Measurements from ENCODE around the gene POU2F3.
"Not testable (repeated sequence)": the region's sequence is repeated elsewhere in the genome, so short reads cannot be mapped to it uniquely, and the experiment has no call there.

POU2F3 gene

DNA sequence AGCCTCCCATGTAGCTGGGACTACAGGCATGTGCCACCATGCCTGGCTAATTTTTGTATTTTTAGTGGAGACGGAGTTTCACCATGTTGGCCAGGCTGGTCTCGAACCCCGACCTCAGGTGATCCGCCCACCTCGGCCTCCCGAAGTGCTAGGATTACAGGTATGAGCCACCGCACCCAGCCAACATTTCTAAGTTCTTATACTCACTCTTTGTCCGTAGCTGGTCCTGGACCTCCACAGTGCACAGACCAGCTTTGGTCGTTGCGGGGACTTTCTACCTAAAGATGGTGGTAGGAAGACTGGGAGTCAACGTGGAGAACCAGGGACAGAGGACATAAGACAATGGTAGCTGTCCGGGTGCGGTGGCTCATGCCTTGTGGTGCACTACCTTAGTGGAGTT lies 13.4 kb downstream of the POU2F3 start:
- not testable (repeated sequence) for DNase-seq

DNA sequence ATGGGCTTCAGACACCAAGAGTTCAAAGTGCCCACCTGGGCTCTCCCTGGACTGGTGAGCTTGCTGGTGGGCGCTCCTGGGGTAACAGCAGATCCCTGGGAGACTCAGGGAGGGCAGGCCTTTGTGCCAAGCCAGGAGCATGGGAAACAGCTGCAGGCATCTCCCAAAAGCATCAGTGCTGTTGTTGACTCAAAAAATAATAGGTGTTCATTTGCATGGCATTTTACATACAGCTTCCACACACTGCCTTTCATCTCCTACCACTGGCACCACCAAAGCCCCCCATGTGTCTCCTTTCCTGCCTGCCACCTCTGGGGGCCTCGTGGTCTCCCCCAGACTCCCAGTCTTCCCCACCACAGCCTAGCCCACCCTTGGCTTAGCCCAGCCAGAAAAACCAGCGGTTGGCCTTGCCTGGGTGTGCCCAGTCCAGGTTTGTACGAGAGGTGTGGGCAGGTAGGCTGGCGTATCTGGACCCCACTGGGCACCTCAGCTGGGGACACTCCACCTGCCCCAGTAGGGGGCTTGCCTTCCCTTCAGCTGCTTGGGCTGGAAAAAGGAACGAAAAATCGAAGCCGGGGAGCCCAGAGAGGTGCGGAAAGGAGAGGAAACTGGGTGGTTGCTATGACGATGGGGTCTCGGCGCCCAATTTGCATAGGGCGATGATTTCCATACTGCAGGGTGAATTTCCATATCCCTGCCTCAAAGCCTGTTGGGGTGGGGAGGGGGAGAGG lies 15.0 kb downstream of the POU2F3 start:
- peak in 1 of 2 experiments; percentile 32 for DNase-seq

DNA sequence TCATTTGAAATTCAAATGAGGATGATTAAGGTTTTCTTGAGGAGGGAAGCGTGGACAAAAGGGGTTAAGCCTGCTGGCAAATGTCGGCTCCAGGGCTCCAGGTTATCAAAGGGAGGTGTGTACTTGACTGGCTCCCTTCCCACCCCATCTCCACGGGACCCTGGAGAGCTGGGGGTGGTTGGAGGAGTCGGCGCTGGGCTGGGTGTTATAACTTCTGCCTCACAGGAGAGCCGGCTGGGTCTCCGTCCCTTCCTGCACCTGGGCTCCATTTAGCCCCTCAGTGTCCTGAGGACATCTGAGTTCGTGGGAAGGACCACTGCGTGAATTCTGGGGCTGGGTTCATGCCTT lies 15.6 kb downstream of the POU2F3 start:
- no peak for DNase-seq

DNA sequence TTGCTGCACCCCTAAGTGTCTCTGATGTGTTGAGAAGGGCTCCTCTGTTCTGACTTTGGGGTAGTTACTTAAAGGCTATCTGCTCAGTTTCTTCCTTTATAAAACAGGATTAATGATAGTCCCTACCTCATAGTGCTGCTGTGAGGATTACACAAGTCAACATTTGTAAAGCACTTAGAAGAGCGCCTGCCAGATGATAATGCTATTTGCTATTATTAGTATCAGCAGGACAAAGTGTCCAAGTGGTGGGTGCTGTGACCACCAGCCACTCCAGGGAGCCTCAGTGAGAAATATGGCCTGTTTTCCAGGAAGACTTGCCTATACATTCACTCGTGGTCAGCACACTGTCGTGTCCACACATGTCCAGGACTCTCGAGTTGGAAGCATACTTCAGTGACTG lies 16.2 kb downstream of the POU2F3 start:
- no peak for DNase-seq

DNA sequence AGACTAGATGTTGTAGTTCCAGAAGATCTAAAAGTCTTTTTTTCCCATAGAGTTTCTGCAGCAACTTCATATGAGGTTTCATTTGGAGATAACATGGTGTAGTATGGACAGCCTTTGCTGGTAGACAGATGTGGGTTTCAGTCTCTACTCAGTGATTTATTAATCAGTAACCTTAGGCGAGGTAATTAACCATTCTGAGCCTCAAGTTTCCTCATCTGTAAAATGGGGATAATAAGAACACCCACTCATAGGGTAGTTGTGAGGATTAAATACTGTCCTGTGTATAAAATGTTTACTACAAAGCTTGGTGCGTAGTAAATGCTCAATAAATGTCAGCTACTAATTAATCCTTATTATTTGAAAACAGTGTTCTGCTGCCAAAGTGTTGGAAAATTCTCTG lies 16.8 kb downstream of the POU2F3 start:
- no peak for DNase-seq

DNA sequence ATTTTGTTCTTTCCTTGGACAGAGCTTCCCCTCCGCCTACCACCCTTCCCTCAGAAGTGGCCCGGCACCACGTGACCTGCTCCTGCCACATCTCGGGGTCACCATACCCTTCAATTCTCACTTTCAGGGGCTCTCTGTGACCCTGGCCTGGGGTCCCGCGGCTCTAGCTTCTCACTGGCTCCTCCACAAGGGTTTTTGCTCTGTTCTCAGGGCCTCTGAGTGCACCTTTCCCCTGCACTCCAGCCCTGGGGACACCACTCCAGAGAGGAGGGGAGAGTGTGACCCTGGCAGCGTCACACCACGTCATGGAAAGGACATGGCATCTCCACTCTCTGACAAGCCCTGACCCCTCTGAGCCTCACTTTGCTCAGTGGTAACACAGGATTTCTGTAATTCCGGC lies 17.4 kb downstream of the POU2F3 start:
- no peak for DNase-seq

DNA sequence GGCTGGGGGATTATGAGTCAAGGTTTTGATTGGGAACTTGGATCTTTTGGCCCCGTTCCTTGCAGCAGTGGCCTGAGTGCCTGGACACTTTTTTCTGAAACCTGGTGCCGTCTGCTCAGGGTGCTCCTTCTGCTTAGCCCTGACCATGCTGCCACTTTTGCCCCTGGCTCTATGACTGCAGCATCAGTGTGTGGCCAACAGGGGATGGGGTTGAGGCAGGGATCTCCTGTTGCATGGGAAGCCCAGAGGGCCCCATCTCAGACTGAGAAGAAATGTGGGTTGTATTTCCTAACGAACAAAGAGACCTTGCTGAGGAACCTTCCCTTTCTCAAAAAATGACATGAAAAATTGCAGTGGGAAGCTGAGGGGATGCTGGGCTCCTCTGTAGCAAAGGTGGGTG lies 18.7 kb downstream of the POU2F3 start:
- DNase-seq = no peak

DNA sequence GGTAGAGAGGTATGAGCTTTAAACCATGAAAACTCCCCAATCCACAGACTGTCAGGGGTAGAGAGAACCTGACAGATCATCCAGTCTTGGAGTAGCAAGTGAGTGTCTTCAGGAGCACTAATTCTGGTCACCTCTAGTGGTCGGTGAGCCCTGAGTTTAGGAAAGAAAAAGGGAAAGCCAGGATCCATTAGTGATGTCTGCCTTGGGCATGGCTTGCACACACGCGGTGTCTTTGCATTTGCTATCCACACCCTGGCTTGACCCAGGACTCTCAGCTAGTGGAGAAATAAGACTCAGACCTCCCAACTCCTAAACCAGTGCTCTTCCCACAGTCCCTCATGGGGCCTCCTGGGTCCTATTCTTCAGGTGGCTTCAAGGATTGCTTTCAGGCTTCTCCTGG lies 19.3 kb downstream of the POU2F3 start:
- no peak for DNase-seq

DNA sequence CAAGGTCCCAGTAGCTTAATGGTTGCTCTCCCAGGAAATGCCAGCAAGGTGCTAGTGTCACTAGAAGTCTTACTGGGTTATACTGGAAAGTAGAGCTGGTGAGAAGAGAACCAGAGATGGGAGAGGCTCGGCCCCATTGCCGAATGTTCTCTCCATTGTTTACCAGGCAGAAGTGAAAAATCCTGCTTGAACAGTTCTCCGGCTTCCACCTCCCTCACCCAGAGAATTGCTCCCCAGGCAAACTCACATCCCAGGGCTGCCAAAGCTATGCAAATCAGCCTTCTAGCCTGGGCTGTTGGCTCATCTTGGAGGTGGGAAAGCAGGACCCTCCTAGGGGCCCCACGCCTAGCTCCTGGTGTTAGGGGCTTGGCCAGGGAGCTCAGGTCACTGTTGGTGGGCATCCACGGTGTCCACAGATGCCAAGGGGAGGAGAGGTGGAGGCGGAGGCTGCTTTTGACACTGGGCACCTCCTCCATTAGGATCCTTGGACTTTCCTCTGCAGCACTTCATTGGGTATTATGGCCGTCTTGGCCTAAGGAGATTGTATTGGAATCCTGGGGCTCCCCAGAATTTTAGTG lies 20.1 kb downstream of the POU2F3 start:
- DNase-seq = no peak

DNA sequence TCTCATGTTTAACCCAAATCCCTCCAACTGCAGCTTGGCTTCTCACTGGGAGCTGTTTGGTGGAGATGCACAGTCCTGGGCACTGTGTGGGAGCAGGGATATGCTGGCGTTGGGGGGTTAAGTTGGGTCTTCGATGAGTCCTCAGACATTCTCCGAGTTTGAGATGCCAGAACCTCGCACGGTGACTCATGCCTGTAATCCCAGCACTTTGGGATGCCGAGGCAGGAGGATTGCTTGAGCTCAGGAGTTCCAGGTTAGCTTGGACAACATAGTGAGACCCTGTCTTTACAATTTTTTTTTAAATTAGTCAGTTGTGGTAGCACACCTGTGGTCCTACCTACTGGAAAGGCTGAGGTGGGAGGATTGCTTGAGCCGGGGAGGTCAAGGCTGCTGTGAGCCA lies 20.7 kb downstream of the POU2F3 start:
- DNase-seq = no peak

DNA sequence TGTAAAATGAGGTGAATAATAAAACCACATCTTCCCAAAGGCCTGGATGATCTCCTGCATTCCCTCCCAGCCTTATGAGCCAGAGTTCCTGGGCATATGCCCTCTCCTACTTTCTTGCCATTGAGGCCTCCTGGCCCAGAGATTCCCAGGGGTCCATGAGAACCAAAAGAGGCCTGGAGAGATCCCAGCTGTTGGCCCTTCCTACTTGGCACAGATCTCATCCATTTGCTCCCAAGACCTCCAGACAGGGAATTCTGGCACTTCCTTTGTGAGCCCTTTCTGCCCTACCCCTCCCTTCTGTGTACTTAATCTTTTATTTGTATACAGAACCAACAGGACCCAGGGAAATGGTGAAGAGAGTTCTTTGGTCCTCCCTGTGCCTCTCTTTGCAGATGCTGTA lies 21.4 kb downstream of the POU2F3 start:
- DNase-seq = no peak

DNA sequence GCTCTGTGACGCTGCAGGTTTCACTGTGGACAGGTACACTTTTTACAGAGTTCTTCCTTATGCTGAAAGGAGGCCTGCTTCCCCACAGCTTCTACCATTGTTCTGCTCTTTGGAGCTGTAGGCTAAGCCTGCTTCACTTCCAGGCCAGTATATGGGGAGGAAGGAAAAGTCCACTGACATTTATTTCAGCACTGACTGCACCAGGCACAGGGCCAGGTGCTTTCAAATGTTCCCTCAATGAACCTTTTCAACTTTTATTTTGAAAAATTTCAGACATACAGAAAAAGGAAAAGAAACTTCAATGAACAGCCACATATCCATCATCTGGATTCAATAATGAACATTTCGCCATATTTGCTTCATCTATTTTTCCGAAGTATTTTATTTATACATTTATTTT lies 22.0 kb downstream of the POU2F3 start:
- no peak for DNase-seq

DNA sequence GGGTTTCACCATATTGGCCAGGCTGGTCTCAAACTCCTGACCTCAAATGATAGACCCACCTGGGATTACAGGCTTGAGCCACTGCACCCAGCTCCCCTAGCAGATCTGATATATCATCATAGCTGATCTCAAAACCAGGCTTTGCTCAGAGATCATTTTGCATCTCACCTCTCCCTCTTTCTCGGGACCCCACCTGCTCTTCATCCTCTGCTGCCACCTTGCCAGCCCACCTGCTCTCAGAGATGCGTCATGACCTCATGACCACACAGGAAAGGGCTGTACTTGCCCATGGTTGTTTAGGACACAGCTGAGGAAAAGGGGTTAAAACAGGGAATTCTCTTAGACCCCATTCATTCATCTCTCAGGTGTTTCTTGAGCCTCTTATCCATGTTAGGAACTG lies 27.4 kb downstream of the POU2F3 start:
- no peak for DNase-seq

DNA sequence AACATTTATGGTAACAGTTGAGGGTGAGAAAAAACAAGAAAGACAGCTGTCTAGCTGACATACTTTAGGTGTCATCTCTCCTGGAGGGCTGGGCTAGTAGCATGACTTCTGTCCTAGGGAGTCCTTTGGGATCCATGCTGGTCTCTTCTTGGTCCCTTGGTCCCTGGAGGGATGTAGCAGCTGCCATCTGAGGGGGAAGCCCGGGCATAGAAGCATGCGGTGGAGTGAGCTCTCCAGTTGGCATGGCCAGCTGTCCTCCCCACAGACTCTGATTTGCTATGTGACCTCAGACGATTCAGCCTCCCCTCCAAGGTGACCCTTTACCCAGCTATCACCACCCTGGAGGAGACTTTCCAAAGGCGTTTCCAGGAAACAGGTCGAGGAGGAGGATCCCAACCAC lies 28.7 kb downstream of the POU2F3 start:
- DNase-seq = peak; percentile 22 to 51

DNA sequence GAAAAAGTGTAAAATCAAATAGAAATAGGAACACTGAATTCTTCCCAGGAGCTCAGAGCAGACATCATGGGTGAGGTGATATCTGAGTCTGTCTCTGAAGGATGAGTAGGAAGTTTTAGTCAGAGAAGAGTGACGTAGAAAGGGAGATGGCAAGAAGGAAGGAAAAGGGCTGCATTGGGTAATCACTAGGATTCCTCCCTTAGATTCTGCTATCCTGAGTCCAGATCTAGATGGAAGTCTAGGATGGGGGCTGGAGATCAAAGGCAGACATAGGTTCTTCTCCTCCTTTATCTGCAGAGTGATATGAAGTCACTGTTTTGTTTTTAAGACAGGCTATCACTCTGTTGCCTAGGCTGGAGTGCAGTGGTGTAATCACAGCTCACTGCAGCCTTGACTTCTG lies 30.4 kb downstream of the POU2F3 start:
- no peak for DNase-seq

DNA sequence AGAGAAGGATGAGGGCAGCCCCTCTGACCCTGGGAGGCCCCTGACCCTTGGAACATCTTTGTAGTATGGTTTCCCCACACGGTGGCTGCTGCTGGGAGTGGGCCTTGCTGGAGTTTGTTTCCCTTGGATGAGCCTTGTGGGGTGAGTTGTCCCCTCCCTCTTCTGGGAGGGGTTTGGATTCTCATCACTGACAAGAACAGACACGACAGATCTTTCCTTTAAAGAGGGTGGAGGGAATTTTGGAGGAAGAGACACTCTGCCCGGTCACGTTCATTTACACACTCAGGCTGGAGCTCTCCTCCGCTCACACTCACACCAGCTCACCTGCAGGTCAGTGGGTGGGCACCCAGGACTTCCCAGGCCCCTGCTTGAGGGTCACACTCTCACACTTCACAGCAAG lies 31.7 kb downstream of the POU2F3 start:
- DNase-seq = no peak

DNA sequence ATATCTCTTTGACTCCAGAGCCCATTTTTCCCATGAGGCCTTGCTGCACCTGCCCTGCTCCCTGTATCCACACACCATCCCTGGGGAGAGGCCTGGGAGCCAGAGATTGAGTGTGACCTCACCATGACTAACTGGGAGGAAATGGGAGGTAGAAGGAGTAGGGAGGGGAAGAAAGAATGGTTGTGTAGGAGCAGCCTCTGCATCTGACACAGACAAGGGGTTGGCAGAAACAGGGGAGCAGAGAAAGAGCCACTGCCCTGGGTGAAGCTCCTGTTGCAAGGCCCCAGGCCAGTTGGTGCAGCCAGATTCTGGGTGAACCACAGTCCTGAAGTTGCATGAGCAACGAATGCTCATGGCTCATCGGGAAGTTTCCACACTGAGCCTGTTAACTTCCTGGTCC lies 32.4 kb downstream of the POU2F3 start:
- DNase-seq = no peak

DNA sequence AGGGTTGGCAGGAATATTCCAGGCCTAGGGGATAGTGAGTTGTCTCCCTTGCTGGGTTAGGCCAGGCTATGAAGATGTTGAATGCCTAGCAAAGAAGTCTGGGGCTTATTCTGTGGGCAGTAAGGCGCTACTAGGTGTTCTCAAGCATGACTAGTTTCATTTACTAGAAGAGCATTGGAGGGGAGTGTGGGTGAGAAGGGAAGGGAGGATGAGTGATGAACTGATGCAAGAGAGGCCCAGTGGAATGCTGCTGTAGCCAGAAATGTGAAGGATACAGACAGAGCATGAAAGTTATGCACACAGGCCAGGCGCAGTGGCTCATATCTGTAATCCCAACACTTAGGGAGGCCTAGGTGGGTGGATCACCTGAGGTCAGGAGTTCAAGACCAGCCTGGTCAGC lies 33.5 kb downstream of the POU2F3 start:
- no peak for DNase-seq

DNA sequence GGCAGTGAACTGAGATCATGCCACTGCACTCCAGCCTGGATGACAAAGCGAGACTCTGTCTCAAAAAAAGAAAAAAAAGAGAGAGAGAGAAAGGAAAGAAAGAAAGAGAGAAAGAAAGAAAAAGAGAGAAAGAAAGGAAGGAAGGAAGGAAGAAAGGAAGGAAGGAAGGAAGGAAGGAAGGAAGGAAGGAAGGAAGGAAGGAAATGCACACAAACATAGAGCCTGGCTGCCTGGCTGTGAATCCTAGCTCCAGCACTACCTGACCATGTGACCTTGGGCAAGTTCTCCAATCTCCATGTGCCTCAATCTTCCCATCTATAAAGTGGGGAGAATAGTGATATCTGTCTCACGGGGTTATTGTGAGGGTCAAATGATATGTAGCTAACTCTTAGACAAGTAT lies 34.0 kb downstream of the POU2F3 start:
- DNase-seq = not testable (repeated sequence)

DNA sequence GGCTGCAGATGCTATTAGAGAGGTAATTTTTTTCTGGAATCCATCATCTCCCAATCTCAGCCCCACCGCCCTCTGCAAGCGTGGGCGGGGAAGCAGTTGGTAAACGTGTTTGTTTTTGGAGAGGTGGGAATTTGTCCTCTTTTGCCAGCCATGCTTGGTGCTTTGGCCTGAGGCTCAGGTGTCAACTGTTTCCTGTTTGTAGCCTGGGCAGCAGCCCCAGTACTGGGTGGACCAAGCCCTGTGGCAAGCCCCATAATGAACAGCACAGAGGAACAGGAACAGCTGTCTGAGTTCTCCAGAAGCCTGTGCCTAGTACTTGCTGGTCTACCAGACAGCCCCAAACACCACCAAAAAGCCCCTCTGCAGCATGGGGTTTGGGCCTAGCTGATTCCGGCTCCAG lies 39.6 kb downstream of the POU2F3 start:
- DNase-seq = no peak

DNA sequence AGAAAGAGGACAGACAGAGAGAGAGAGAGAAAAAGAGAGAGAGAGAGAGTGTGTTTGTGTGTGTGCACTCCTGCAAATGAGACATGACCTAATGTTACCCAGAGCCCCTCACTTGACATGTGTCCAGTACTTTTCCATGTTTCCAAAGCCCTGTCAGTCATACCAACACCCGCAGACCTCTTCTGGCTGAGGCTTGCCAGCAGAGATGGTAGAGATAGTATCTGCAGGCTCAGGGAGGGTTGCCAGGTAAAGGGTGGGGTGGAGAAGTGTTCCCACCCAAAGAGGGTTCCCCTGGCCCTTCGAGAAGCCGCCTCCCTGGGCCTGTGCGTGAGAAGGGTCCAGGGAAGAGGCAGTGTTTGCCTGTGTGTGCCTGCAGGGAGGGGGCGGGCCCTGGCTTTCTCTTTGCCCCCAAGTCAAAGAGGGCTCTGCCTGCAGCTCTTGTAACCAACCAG lies 40.7 kb downstream of the POU2F3 start:
- no peak for DNase-seq

DNA sequence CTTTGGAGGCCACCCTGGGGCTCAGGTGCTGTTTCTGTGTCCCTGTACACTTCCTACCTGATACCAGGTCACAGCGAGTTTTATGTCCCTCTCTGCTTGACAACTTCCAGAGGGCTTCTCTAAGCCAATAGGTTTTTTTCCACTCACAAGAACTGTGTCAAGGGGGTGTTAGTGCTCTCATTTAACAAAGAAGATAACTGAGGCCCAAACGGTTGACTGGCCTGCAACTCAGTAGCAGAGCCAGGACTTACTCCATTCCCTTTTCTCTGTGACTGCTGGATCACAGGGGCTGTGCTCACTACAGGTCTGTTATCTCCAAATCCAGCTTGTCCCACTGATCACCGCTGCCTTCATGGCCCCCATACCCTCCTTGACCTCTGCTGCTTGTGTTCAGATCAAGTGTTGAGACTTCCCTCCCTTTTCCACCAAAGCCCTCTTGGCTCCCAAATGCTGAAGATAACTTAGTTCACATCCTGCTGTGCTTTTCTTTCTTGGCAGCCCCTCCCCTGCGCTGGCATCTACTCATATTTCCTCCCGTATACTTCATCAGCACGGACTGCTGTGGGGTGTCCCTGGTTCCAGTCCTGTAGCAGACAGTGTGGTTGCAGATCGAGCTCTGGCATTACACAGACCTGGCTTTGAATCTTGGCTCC lies 41.3 kb downstream of the POU2F3 start:
- DNase-seq = no peak

DNA sequence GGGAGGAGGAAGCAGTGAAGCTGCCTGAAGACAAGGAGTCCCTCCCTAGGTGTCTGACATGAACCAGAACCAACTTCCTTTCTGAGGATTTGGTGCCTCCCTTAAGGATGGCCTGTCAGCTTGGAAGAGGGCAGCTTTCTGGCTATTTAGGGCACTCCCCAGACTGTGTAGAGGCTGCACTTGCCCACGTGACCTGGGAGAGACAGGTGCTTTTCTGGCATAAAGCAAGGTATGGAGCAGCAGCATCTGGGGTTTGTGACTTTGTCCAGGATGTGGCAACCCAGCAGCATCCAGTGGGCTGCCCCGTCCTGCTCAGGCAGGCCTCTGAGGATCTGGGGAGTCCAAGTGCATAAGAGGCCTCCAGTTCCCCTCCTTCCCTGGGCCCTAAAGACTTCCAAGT lies 43.2 kb downstream of the POU2F3 start:
- no peak for DNase-seq

DNA sequence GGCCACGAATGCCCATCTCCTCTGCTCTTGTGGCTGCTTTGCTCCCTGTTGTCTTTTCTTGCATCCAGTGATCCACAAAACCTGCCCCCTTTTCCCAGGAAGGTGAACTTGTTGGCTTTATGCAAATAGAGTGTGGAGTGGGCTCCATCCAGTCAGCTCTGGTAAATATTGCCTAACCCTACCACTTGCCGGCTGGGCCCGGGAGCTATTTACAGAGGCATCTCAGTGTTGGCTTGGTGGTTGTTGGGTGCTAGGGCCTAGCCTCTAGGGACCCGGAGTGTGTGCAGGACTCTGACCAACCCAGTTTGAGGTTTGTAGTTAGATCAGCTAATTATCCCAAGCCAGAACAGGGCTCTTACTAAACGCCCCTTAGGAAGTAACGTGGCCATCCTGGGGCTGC lies 44.3 kb downstream of the POU2F3 start:
- DNase-seq = no peak

DNA sequence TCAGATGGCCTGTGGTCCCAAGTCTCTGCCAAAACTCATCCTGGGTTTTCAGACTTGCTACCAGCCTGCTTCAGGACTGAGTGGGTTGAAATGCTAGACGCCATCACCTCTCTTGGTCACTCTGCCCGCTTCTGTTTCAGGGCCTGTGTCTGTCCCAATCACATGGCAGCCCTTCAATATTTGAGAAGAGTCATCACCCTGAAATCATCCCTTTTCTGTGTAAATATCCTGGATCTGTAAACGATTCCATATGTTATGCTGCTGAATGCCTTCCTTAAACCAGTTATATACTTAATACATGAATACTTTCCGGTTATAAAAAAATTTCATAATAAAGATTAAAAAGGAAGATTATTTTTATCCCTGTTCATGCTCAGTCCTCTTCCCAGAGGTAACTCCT lies 45.3 kb downstream of the POU2F3 start:
- DNase-seq = no peak
